H1 (cell line): ENCODE results near the gene OR4D6.

ENCODE experiments used
- CBX5 ChIP-seq: fragments of 300-800, 300-1000 bp; sonication (generic); IDR thresholded peaks from 2 replicates; pipeline ENCODE4 v1.7.1; 2016; ENCODE audit warnings: antibody characterized with exemption, low read length, low read depth
- POLR2A ChIP-seq, 2 experiments: IDR thresholded peaks; 1 replicate in 1 of 2; 2 replicates in 1 of 2; pipeline ENCODE4 v1.6.1; 2011; ENCODE audit warnings: low read depth in 2 of 2, low read length in 2 of 2, mild to moderate bottlenecking in 2 of 2; ENCODE audit errors: control extremely low read depth in 1 of 2
- POLR2AphosphoS5 ChIP-seq: IDR thresholded peaks from 2 replicates; pipeline ENCODE4 v1.6.1; 2011; ENCODE audit warnings: low read depth, low read length
- RAD21 ChIP-seq, 2 experiments: IDR thresholded peaks in 1 of 2; conservative IDR thresholded peaks in 1 of 2; 2 replicates each; pipeline ENCODE4 v1.6.1; 2011; ENCODE audit warnings: low read depth in 2 of 2, low read length in 2 of 2, improper control_type of control experiment in 1 of 2, inconsistent platforms in 1 of 2, mild to moderate bottlenecking in 1 of 2, moderate library complexity in 1 of 2
- ZNF274 ChIP-seq: IDR thresholded peaks from 2 replicates; pipeline ENCODE4 v1.7.0; 2012; ENCODE audit warnings: low read length, borderline replicate concordance; ENCODE audit errors: extremely low read depth
- TF ChIP-seq, protein P1 (sequence below), 3 experiments: IDR thresholded peaks; 1 replicate in 2 of 3; 2 replicates in 1 of 3; pipeline versions ENCODE4 v1.5.1 to v1.6.1; 2011; ENCODE audit warnings: low read length in 3 of 3, mild to moderate bottlenecking in 3 of 3, inconsistent platforms in 2 of 3, low read depth in 1 of 3, moderate library complexity in 1 of 3; ENCODE audit not compliant: insufficient read depth in 1 of 3; ENCODE audit errors: control extremely low read depth in 1 of 3
- TF ChIP-seq, protein P2 (sequence below): fragments of 300-600 bp; sonication (generic); IDR thresholded peaks from 2 replicates; pipeline ENCODE4 v1.7.1; 2012; ENCODE audit warnings: low read length, moderate library complexity, mild to moderate bottlenecking, inconsistent platforms; ENCODE audit not compliant: insufficient replicate concordance

DNA sequence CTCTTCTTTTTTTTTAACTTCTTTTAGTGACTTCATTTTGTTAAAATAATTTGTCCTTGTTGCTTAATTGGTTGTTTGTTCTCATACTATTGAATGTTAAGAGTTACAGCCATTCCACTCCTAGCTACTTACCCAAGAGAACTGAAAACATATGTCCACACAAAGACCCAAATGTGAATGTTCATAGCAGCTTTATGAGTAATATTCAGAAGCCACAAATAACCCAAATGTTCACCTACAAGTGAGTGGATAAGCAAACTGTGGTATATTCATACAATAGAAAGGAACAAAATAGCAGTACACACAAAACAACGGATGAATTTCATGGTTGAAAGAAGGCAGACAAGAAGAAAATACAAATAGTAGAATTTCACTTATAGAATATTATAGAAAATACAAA, 45.2 kb downstream of the OR4D6 start:
- TF ChIP-seq CBX5 (no peak), RAD21 (IDR thresholded peaks at IDR 0.05 in 1 of 2, conservative IDR thresholded peaks at IDR 0.05 in 1 of 2; ENCODE audit: low read depth in 2 of 2, low read length in 2 of 2) (no peak), POLR2A (IDR thresholded peaks at IDR 0.05; ENCODE audit: control extremely low read depth in 1 of 2, low read depth in 2 of 2, low read length in 2 of 2) (no peak), POLR2AphosphoS5 (no peak), ZNF274 (no peak)
- TF ChIP-seq, protein P1, sequence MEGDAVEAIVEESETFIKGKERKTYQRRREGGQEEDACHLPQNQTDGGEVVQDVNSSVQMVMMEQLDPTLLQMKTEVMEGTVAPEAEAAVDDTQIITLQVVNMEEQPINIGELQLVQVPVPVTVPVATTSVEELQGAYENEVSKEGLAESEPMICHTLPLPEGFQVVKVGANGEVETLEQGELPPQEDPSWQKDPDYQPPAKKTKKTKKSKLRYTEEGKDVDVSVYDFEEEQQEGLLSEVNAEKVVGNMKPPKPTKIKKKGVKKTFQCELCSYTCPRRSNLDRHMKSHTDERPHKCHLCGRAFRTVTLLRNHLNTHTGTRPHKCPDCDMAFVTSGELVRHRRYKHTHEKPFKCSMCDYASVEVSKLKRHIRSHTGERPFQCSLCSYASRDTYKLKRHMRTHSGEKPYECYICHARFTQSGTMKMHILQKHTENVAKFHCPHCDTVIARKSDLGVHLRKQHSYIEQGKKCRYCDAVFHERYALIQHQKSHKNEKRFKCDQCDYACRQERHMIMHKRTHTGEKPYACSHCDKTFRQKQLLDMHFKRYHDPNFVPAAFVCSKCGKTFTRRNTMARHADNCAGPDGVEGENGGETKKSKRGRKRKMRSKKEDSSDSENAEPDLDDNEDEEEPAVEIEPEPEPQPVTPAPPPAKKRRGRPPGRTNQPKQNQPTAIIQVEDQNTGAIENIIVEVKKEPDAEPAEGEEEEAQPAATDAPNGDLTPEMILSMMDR (IDR thresholded peaks at IDR 0.05; ENCODE audit: control extremely low read depth in 1 of 3, insufficient read depth in 1 of 3, low read depth in 1 of 3, low read length in 3 of 3), result no peak
- TF ChIP-seq, protein P2, sequence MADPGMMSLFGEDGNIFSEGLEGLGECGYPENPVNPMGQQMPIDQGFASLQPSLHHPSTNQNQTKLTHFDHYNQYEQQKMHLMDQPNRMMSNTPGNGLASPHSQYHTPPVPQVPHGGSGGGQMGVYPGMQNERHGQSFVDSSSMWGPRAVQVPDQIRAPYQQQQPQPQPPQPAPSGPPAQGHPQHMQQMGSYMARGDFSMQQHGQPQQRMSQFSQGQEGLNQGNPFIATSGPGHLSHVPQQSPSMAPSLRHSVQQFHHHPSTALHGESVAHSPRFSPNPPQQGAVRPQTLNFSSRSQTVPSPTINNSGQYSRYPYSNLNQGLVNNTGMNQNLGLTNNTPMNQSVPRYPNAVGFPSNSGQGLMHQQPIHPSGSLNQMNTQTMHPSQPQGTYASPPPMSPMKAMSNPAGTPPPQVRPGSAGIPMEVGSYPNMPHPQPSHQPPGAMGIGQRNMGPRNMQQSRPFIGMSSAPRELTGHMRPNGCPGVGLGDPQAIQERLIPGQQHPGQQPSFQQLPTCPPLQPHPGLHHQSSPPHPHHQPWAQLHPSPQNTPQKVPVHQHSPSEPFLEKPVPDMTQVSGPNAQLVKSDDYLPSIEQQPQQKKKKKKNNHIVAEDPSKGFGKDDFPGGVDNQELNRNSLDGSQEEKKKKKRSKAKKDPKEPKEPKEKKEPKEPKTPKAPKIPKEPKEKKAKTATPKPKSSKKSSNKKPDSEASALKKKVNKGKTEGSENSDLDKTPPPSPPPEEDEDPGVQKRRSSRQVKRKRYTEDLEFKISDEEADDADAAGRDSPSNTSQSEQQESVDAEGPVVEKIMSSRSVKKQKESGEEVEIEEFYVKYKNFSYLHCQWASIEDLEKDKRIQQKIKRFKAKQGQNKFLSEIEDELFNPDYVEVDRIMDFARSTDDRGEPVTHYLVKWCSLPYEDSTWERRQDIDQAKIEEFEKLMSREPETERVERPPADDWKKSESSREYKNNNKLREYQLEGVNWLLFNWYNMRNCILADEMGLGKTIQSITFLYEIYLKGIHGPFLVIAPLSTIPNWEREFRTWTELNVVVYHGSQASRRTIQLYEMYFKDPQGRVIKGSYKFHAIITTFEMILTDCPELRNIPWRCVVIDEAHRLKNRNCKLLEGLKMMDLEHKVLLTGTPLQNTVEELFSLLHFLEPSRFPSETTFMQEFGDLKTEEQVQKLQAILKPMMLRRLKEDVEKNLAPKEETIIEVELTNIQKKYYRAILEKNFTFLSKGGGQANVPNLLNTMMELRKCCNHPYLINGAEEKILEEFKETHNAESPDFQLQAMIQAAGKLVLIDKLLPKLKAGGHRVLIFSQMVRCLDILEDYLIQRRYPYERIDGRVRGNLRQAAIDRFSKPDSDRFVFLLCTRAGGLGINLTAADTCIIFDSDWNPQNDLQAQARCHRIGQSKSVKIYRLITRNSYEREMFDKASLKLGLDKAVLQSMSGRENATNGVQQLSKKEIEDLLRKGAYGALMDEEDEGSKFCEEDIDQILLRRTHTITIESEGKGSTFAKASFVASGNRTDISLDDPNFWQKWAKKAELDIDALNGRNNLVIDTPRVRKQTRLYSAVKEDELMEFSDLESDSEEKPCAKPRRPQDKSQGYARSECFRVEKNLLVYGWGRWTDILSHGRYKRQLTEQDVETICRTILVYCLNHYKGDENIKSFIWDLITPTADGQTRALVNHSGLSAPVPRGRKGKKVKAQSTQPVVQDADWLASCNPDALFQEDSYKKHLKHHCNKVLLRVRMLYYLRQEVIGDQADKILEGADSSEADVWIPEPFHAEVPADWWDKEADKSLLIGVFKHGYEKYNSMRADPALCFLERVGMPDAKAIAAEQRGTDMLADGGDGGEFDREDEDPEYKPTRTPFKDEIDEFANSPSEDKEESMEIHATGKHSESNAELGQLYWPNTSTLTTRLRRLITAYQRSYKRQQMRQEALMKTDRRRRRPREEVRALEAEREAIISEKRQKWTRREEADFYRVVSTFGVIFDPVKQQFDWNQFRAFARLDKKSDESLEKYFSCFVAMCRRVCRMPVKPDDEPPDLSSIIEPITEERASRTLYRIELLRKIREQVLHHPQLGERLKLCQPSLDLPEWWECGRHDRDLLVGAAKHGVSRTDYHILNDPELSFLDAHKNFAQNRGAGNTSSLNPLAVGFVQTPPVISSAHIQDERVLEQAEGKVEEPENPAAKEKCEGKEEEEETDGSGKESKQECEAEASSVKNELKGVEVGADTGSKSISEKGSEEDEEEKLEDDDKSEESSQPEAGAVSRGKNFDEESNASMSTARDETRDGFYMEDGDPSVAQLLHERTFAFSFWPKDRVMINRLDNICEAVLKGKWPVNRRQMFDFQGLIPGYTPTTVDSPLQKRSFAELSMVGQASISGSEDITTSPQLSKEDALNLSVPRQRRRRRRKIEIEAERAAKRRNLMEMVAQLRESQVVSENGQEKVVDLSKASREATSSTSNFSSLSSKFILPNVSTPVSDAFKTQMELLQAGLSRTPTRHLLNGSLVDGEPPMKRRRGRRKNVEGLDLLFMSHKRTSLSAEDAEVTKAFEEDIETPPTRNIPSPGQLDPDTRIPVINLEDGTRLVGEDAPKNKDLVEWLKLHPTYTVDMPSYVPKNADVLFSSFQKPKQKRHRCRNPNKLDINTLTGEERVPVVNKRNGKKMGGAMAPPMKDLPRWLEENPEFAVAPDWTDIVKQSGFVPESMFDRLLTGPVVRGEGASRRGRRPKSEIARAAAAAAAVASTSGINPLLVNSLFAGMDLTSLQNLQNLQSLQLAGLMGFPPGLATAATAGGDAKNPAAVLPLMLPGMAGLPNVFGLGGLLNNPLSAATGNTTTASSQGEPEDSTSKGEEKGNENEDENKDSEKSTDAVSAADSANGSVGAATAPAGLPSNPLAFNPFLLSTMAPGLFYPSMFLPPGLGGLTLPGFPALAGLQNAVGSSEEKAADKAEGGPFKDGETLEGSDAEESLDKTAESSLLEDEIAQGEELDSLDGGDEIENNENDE, result no peak
